Activated CD4-positive, alpha-beta T cell treated with anti-CD3 and anti-CD28 coated beads, Interleukin-10, Interleukin-2, amounts not matched to agents 100 ng/mL and 50 ng/mL, durations not matched to agents 16 hours and 8 hours (primary cell): ENCODE measurements around the gene VPS35L.

ENCODE experiments used
- DNase-seq: peaks from one replicate; pipeline ENCODE4 v3.0.0-alpha.2; 2020

VPS35L gene

GRCh38 chr16:19595043-19595767 lies 39.7 kb downstream of the VPS35L start:
- no peak for DNase-seq

- DNase-seq = no peak
Observed at GRCh38 chr16:19598805-19599510, 43.5 kb downstream of the VPS35L start.

DNA sequence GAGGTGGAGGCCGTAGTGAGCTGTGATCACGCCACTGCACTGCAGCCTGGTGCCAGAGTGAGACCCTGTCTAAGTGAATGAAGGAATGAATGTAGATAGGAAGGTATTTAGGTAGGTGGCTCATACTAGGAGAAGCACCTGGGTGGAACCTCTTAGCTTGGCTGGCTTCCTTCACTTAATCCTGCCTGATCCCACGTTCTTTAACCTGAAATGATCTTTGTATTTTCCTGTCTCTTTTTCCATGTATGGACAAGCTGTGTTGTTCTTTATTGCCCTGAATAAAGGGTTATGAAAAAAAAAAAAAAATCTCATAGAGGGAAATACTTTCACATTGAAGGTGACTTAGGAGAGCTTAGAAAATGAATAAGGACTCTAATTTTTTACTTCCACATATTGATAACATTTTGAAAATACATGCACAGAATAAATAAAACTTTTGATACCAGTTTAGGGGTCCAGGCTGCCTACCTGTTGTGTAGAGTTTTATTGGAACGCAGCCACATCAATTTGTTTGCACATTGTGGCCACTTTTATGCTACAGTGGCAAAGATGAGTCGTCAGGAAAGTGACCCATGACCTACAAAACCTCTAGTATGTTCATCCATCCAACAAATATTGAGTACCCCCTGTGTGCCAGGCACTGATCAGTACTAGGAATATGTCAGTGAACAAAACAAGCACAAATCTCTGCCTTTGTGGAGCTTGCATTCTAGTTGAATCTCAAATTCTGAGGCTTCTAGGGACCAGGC lies 44.6 kb downstream of the VPS35L start:
- DNase-seq = no peak

DNA sequence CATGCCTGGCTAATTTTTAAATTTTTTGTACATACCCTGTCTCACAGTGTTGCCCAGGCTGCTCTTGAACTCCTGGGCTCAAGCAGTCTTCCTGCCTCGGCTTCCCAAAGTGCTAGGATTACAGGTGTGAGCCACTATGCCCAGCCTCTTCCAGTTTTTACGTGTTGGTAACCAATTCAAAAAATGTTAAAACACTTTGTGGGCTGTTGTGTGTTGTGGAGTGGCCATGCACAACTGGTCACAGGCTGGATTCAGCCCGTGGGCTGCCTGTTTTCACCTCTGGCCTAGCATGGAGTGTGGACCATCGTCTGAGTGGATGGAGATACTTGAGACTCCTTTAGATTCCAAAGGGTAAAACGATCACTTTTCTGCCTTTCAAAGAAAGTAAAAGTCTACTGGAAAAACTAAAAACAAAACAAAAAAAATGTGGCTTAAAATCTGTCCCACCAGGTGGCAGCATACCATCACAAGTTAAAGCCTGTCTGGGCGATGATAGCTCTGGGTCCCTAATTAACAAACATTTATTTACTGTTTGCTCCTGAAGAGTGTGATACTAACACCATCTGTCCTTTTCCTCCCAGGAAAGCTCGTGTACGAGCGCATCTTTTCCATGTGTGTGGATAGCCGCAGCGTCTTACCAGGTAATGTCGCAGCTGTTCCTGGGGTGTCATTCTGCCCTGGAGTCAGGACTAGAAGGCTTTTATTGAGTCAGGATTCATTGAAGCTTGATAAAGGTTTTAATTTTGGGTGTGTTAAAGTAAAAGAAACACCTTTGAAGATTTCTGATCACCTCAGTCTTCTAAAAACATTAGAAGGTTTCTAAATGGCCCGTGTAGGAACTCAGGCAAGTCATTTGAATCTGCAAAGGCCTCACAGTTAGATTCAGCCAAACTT lies 45.8 kb downstream of the VPS35L start:
- DNase-seq = peak; percentile 20

GRCh38 chr16:19604911-19605310 lies 49.4 kb downstream of the VPS35L start:
- DNase-seq = no peak

- DNase-seq = no peak
Observed at GRCh38 chr16:19605701-19606100, 50.2 kb downstream of the VPS35L start.

- no peak for DNase-seq
Observed at GRCh38 chr16:19607616-19608280, 52.2 kb downstream of the VPS35L start.

DNA sequence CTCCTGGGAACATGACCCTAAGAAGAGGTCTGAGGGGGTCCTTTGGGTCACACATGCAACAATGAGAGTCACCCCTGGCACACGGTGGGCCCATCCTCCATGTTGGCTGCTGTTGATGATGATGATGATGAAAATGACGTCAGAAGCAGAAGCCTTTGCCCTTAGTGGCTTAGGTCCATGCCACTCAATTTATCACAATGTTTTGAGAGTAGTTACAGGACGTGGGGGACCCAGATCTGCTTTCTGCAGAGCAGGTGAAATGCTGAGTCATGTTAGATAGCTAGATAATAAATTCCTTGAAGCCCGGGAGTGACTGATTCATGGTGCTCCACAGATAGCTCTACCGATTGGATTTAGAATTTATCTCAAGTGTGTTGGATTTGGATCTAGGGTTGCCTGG lies 53.9 kb downstream of the VPS35L start:
- DNase-seq = no peak

- DNase-seq = no peak
Observed at GRCh38 chr16:19610200-19610599, 54.7 kb downstream of the VPS35L start.

DNA sequence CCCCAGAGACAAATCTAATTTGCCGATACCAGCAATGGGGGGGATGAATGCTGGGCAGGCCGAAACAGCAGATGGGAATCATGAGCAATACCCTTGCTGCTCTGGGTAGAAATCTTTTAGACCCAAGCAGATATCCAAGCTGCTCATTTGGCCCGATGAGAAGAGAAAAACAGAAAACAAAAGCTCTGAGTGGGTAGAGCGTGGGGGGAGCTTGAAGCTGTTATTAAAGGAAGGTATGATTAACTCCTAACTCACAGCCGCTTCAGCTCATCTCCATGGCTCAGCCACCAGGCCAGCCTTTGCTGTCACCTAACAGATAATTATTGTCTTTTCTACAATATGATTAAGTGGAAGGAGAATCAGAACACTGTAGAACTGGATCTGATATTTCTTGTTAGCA lies 58.3 kb downstream of the VPS35L start:
- no peak for DNase-seq

DNA sequence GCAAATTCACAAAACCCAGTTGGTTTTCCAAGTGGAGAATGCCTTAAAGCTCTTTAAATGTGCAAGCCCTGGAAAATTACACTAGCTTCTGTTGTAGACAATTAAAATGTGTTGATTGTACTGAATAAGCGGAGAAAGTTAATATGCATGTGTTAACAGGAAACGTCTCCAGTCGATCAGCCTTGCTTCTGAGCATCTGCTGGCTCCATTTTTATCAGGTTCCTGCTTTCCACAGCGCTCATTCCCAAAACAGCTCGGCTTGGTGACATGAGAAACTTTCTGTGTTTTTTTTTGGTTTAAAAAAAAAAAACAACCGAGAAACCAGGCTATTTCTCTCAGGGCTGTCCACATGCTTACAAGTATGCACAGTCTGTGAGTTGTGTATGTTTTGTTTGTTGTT lies 60.7 kb downstream of the VPS35L start:
- DNase-seq = no peak

GRCh38 chr16:19618876-19619275 lies 63.4 kb downstream of the VPS35L start:
- DNase-seq = no peak

DNA sequence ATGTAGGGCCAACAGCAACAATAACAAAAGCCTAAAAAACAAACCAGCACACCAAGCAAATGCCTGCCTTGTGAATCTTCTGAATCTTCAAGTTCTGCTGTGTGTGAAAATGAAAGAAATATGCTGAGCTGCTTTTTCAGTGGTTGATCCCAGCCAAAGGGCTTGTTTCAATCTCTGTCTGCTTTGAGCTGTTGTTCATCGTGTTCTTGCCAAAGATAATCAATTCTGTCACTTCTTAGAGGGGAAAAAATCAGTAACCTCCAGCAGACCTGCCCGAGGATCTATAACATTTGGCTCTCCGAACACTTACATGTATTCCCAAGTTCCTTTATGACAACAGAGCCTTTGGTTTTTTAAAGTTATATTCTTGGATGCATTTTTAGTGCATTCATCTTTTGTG lies 65.9 kb downstream of the VPS35L start:
- no peak for DNase-seq

DNA sequence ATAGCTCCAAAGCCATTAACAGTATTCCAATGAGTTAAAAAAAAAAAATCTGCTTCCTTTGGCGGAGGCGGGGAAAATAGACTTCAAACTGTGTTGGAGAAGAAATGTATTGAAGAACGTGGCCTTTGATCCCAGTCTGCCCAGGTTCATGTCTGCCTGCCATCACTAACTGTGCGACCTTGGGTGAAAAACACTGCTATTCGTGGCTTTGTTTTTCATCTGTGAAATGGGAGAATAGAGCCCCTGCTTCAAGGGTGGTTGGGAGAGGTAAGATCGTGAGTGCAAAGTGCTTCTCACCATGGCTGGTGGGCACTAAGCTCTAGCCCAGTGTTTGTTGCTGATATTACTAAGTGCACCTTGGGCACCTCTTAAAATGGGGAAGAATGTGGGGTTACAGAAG lies 69.5 kb downstream of the VPS35L start:
- no peak for DNase-seq

- DNase-seq = no peak
Observed at GRCh38 chr16:19636436-19637267, 81.1 kb downstream of the VPS35L start.

- no peak for DNase-seq
Observed at GRCh38 chr16:19639986-19640421, 84.5 kb downstream of the VPS35L start.

- no peak for DNase-seq
Observed at GRCh38 chr16:19642501-19642900, 87.0 kb downstream of the VPS35L start.

DNA sequence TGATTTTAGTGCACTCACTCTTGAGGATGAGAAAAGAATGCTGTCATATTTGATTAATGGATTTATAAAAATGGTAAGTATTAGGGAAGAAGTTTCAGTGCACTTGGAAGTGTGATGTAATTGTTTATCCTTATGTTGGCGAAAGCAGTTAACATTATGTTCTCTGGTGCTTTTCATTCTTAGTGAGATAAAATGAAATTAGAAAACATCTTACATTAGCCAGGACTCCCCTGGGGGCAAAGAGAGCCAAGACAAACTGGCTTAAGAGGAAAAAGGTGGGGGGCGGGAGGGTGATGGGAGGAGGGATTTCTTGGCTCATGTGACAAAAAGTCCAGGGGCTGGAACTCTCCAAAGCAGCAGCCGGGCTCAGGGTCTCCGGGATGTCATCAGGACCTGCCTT lies 89.4 kb downstream of the VPS35L start:
- DNase-seq = no peak

GRCh38 chr16:19645557-19645981 lies 90.1 kb downstream of the VPS35L start:
- no peak for DNase-seq

DNA sequence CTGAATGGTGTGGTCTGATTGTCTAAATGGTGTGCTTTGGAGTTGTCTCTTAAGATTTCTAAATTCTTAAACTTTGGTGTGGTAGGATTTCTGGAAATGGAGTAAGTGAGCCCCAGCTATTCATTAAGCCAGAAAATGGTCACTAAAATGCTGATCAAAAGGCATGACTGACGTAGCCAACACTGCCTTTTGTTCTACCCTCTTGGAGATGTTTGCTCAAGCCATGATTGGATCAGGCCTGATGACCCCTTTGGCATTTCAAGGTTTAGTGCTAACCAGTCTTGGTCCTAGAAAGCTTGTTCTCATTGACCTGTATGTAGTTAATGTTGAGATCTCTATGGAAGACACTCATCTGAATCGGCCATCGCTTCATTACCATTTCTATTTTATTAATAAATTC lies 94.5 kb downstream of the VPS35L start:
- no peak for DNase-seq

DNA sequence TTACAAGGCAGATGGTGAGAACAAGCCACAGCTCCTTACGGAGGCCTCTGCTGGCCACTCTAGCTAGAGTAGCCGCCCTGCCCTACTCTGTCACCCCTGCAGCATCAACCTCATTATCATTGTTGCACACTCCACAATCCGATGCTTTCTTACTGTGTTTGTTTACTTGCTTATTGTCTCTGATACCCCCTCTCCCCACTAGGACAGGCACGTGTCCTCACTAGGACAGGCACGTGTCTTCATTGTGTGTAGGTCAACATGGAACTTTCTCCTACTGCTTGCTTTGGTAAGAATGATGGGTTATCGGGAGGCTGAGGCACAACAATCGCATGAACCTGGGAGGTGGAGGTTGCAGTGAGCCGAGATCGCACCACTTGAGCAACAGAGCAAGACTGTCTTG lies 98.6 kb downstream of the VPS35L start:
- no peak for DNase-seq
